Measurements from ENCODE around the gene HSPA4. TPM values are rescaled to one million over a fixed set of nuclear protein-coding genes. Genes with fewer than 3 reads are reported as not detected.

The HSPA4 gene
- total and polyA plus RNA-seq, 7 donors, result 41.2 to 154 (median 108) TPM

DNA sequence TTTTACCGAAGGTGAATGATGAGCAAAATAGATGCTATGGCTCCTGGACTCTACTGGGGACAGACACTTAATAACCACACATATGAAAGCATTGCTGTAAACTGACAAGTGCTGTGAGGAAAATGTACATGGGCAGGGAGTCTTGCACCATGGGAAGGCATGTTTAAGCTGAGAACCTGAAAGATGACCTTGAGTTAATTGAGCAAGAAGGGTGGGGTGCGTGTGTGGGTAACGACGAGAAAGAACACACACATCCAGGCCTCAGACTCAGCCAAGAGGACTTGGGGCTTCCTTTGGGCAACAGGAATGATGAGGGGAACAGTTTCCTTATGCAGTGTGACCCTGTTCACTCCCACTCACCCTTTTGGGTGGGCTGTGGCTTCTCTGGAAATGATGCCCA is 73.1 kb downstream of the HSPA4 start:
- TF ChIP-seq, protein P1, sequence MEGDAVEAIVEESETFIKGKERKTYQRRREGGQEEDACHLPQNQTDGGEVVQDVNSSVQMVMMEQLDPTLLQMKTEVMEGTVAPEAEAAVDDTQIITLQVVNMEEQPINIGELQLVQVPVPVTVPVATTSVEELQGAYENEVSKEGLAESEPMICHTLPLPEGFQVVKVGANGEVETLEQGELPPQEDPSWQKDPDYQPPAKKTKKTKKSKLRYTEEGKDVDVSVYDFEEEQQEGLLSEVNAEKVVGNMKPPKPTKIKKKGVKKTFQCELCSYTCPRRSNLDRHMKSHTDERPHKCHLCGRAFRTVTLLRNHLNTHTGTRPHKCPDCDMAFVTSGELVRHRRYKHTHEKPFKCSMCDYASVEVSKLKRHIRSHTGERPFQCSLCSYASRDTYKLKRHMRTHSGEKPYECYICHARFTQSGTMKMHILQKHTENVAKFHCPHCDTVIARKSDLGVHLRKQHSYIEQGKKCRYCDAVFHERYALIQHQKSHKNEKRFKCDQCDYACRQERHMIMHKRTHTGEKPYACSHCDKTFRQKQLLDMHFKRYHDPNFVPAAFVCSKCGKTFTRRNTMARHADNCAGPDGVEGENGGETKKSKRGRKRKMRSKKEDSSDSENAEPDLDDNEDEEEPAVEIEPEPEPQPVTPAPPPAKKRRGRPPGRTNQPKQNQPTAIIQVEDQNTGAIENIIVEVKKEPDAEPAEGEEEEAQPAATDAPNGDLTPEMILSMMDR (IDR thresholded peaks at IDR 0.05), result no peak
- Histone ChIP-seq H3K9me3 (no peaks in the 10 kb centered on the region), H3K4me1 (peaks cover 43% of the 10 kb centered on the region), H3K4me3 (no peak overlapping the region), H3K36me3 (ENCODE audit: insufficient read depth in 1 of 2, low read depth in 1 of 2) (no peaks in the 10 kb centered on the region), H3K27ac (peak overlapping the region; percentile 76), H3K27me3 (ENCODE audit: insufficient read depth in 3 of 3, low read length in 2 of 3) (no peaks in the 10 kb centered on the region)
- peak in 3 of 4 donors; percentile 39 to 67 (median 65) for ATAC-seq
- intact Hi-C loops (cut with DNase I), result no loop called here
- WGBS, 3 donors, result 51 to 68% (median 54%) methylated on average over 4 of the region's 4 CpGs
- no peak for DNase-seq

DNA sequence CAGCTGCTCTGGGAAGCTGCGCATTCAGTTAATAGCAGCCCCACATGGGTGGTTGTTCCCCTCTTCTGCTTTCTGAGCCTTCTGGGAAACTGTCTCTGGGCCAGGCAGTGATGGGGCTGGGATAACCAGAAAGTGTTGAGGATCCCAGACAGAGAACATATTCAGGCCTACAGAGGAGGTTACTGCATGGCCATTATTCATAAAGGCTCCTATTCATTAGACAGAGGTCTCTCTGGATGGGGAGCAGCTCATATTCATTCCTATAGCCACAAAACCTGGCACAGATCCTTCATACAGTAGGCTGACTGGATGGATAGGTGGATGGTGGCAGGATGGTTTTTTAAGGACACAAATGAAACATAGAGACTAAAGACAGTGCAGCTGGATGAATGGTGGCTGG is 76.3 kb downstream of the HSPA4 start:
- H3K4me3 ChIP-seq, result no peak overlapping the region
- no peaks in the 10 kb centered on the region for H3K9me3 ChIP-seq
- no peak overlapping the region for H3K27ac ChIP-seq
- H3K27me3 ChIP-seq (ENCODE audit: insufficient read depth in 3 of 3, low read length in 2 of 3), result no peaks in the 10 kb centered on the region
- TF ChIP-seq, protein P1 (IDR thresholded peaks at IDR 0.05), result no peak
- no peaks in the 10 kb centered on the region for H3K36me3 ChIP-seq (ENCODE audit: insufficient read depth in 1 of 2, low read depth in 1 of 2)
- WGBS, 3 donors, result 100% methylated on average over 1 of the region's 1 CpG
- peaks cover 15% of the 10 kb centered on the region for H3K4me1 ChIP-seq
- intact Hi-C loops (cut with DNase I), result no loop called here
- DNase-seq (no peak), ATAC-seq (no peak)

DNA sequence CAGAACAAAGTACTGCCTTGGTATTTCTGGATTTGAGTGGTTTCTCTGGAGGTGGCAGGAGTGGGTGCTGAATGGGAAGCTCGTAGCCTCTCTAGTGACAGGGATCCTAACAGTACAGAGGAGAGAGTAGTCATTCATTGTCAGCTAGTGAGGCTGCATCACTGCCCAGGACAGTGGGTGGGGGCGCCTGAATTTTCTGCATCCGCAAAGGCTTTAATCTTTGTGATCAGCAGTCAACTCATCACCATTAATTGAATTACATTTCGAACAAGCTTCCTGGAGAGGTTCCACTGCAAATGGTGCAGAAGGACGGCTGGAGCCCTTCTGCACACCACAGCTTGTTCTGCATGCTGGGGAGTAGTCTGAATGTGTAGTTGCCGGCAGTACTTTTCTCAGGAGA is 77.5 kb downstream of the HSPA4 start:
- DNase-seq (no peak), ATAC-seq (no peak)
- H3K27ac ChIP-seq, result no peak overlapping the region
- TF ChIP-seq, protein P1 (IDR thresholded peaks at IDR 0.05), result no peak
- no peaks in the 10 kb centered on the region for H3K27me3 ChIP-seq (ENCODE audit: insufficient read depth in 3 of 3, low read length in 2 of 3)
- no peak overlapping the region for H3K4me3 ChIP-seq
- no peaks in the 10 kb centered on the region for H3K9me3 ChIP-seq
- intact Hi-C loops (cut with DNase I), result no loop called here
- 68 to 75% (median 71%) methylated on average over 6 of the region's 6 CpGs for WGBS, 3 donors
- peaks cover 13% of the 10 kb centered on the region for H3K4me1 ChIP-seq
- H3K36me3 ChIP-seq (ENCODE audit: insufficient read depth in 1 of 2, low read depth in 1 of 2), result no peaks in the 10 kb centered on the region

DNA sequence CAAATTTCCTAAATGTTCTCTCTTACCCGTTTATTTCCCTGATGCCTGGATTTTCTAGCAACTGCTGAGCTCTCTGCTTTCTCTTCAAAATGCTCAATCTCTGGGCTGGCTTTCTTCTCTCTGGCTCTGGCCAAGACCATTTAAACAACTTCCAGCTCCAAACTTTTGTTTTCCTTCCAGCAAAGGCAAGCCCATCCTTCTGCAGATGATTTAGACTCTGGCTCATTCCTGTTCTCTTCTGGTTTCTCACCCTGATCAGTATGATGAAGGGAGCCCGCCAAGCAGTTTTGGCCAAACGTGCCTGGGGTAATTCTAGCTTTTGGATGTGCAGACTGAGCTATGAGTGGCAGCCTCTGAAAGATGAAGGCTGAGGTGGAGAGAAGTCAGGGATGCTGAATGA is 78.1 kb downstream of the HSPA4 start:
- ATAC-seq (no peak), DNase-seq (no peak)
- TF ChIP-seq, protein P1 (IDR thresholded peaks at IDR 0.05), result no peak
- H3K4me1 ChIP-seq, result peaks cover 13% of the 10 kb centered on the region
- WGBS, 3 donors, result 28 to 45% (median 31%) methylated on average over 3 of the region's 3 CpGs
- no peaks in the 10 kb centered on the region for H3K9me3 ChIP-seq
- H3K36me3 ChIP-seq (ENCODE audit: insufficient read depth in 1 of 2, low read depth in 1 of 2), result no peaks in the 10 kb centered on the region
- no peak overlapping the region for H3K4me3 ChIP-seq
- H3K27ac ChIP-seq, result no peak overlapping the region
- H3K27me3 ChIP-seq (ENCODE audit: insufficient read depth in 3 of 3, low read length in 2 of 3), result no peaks in the 10 kb centered on the region
- intact Hi-C loops (cut with DNase I), result no loop called here

DNA sequence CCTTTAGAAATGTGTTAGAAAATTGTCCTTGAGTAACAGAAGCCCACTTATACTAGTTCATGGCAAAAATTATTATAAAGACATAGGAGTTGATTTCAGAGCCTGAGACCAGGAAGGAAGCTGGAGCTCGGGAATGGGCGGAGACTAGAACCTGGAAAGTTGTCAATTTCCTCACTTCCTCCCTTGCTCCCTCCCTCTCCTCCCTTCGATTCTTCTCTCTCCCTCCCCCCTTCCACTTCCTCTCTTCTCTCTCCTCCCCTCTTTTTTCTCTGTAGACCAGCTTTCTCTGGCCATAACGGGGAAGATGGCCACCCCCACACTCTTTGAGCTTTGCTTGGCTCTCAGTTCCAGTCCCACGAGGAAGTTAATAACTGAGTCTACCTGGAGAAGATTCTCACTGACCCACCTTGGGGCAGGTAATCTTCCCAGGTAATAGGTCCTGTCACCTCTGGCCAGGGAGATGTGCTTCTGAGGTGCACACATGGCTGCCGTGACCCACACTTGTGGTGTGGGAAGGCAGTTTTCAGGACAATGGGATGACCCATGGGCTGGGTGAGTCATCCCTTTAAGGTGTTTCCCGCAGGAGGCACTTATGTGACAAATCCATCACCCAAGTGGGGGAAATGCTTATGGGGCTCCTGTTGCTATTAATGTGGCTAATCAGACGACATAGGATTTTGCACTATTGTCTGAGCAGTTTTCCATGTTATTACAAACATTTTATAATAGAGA is 78.7 kb downstream of the HSPA4 start:
- WGBS, 3 donors, result 68 to 72% (median 71%) methylated on average over 8 of the region's 8 CpGs
- TF ChIP-seq, protein P1 (IDR thresholded peaks at IDR 0.05), result no peak
- ATAC-seq (no peak), DNase-seq (no peak)
- no peaks in the 10 kb centered on the region for H3K36me3 ChIP-seq (ENCODE audit: insufficient read depth in 1 of 2, low read depth in 1 of 2)
- no peaks in the 10 kb centered on the region for H3K9me3 ChIP-seq
- no peak overlapping the region for H3K27ac ChIP-seq
- no peaks in the 10 kb centered on the region for H3K27me3 ChIP-seq (ENCODE audit: insufficient read depth in 3 of 3, low read length in 2 of 3)
- H3K4me3 ChIP-seq, result no peak overlapping the region
- H3K4me1 ChIP-seq, result peaks cover 7% of the 10 kb centered on the region
- intact Hi-C loops (cut with DNase I), result no loop called here

All from psoas muscle (tissue), 8 donors.